Measurements from ENCODE around the gene HIBADH.

DNA sequence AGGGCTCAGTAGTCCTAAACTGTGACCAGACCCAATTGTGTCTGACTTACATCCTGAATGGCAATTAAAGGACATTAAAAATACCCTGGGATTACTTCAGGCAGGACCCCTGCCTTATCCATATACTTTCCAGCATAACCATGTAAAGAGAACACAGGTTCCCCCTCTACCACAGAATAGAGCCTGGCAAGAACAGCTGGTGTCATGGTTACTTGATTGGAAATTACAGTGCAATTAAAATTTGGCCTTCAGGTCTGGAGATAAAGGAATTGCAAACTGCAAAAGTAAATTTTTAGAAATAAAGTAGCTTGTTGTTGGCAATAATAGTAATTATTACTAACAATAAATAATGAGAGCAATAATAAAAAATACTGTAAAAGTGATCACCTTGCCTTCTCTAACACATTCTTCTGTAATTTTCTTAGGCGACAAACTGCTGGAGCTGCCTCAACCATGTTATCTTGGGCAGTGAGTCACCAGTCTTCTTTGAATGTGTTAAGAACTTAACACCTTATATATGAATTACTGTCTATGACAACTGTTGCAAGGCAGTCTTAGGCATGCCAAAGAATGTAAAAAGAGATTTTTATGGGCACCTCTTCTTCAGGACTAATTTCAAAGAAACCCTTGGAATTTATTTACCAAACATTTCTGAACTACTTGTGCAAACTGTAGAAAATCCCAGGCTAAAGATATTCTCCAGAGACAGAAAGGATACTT, 53.7 kb downstream of the HIBADH start:
- TF ChIP-seq, protein P1, sequence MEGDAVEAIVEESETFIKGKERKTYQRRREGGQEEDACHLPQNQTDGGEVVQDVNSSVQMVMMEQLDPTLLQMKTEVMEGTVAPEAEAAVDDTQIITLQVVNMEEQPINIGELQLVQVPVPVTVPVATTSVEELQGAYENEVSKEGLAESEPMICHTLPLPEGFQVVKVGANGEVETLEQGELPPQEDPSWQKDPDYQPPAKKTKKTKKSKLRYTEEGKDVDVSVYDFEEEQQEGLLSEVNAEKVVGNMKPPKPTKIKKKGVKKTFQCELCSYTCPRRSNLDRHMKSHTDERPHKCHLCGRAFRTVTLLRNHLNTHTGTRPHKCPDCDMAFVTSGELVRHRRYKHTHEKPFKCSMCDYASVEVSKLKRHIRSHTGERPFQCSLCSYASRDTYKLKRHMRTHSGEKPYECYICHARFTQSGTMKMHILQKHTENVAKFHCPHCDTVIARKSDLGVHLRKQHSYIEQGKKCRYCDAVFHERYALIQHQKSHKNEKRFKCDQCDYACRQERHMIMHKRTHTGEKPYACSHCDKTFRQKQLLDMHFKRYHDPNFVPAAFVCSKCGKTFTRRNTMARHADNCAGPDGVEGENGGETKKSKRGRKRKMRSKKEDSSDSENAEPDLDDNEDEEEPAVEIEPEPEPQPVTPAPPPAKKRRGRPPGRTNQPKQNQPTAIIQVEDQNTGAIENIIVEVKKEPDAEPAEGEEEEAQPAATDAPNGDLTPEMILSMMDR (optimal IDR thresholded peaks at IDR 0.05 in 1 of 3, IDR thresholded peaks at IDR 0.05 in 1 of 3, conservative IDR thresholded peaks at IDR 0.05 in 1 of 3; ENCODE audit: extremely low read depth in 1 of 3, insufficient read depth in 2 of 3, low read length in 3 of 3) = no peak
- TF ChIP-seq EZH2 (IDR thresholded peaks at IDR 0.05; ENCODE audit: low read length) = no peak
